Measurements from ENCODE around the gene DCAKD. TPM values are rescaled to one million over a fixed set of nuclear protein-coding genes. Genes with fewer than 3 reads are reported as not detected.

DCAKD gene
- polyA plus RNA-seq, 1 donor from 2014 or later = 68.5 TPM

GRCh38 chr17:45073414-45074070 lies 22.1 kb upstream of the DCAKD start:
- Histone ChIP-seq H3K36me3 (ENCODE audit: insufficient read depth, low read length) (no peaks in the 10 kb centered on the region), H3K4me2 (ENCODE audit: low read length) (no peak overlapping the region), H3K4me3 (ENCODE audit: low read length) (no peak overlapping the region), H3F3A (ENCODE audit: insufficient read depth, low read length, poor library complexity, severe bottlenecking) (no peaks in the 10 kb centered on the region), H3K27ac (ENCODE audit: low read length) (no peak overlapping the region), H3K79me2 (replicated peaks; ENCODE audit: insufficient read depth, low read length) (peaks cover 8% of the 10 kb centered on the region), H4K20me1 (ENCODE audit: insufficient read depth) (no peaks in the 10 kb centered on the region), H3K9ac (ENCODE audit: low read length) (no peak overlapping the region), H3K9me2 (ENCODE audit: insufficient read depth, low read length) (no peaks in the 10 kb centered on the region), H2AFZ (ENCODE audit: low read depth, low read length) (no peak overlapping the region), H3K27me3 (ENCODE audit: insufficient read depth, low read depth, low read length) (no peaks in the 10 kb centered on the region), H3K9me3 (ENCODE audit: low read length) (no peaks in the 10 kb centered on the region)
- no peak for TF ChIP-seq EZH2 (IDR thresholded peaks at IDR 0.05; ENCODE audit: borderline replicate concordance, insufficient read depth, low read length, poor library complexity, severe bottlenecking)
- no peak for TF ChIP-seq MXI1 (conservative IDR thresholded peaks at IDR 0.05; ENCODE audit: poor library complexity, severe bottlenecking)
- no peak for TF ChIP-seq TAF1 (IDR thresholded peaks at IDR 0.05; ENCODE audit: low read depth)
- TF ChIP-seq EP300 (conservative IDR thresholded peaks at IDR 0.05; ENCODE audit: poor library complexity, severe bottlenecking) = no peak
- TF ChIP-seq CTCF (IDR thresholded peaks at IDR 0.05; ENCODE audit: poor library complexity, severe bottlenecking) = no peak
- TF ChIP-seq REST (IDR thresholded peaks at IDR 0.05; ENCODE audit: borderline replicate concordance) = no peak
- no peak for TF ChIP-seq POLR2AphosphoS5 (IDR thresholded peaks at IDR 0.05)
- no peak for TF ChIP-seq SMC3 (conservative IDR thresholded peaks at IDR 0.05; ENCODE audit: poor library complexity)
- no peak for TF ChIP-seq RAD21 (conservative IDR thresholded peaks at IDR 0.05)

- no peak overlapping the region for H3K9ac ChIP-seq (ENCODE audit: low read length)
- no peak overlapping the region for H3K27ac ChIP-seq (ENCODE audit: low read length)
- no peak overlapping the region for H3K4me3 ChIP-seq (ENCODE audit: low read length)
- no peaks in the 10 kb centered on the region for H3K36me3 ChIP-seq (ENCODE audit: insufficient read depth, low read length)
- no peaks in the 10 kb centered on the region for H3K27me3 ChIP-seq (ENCODE audit: insufficient read depth, low read depth, low read length)
- H3K9me2 ChIP-seq (ENCODE audit: insufficient read depth, low read length) = no peaks in the 10 kb centered on the region
- H3K79me2 ChIP-seq (replicated peaks; ENCODE audit: insufficient read depth, low read length) = peaks cover 8% of the 10 kb centered on the region
- no peak overlapping the region for H3K4me2 ChIP-seq (ENCODE audit: low read length)
- H2AFZ ChIP-seq (ENCODE audit: low read depth, low read length) = no peak overlapping the region
- H4K20me1 ChIP-seq (ENCODE audit: insufficient read depth) = no peaks in the 10 kb centered on the region
- TF ChIP-seq MXI1 (conservative IDR thresholded peaks at IDR 0.05; ENCODE audit: poor library complexity, severe bottlenecking) (no peak), SMC3 (conservative IDR thresholded peaks at IDR 0.05; ENCODE audit: poor library complexity) (no peak), POLR2AphosphoS5 (IDR thresholded peaks at IDR 0.05) (no peak), RAD21 (conservative IDR thresholded peaks at IDR 0.05) (no peak), REST (IDR thresholded peaks at IDR 0.05; ENCODE audit: borderline replicate concordance) (no peak), EZH2 (IDR thresholded peaks at IDR 0.05; ENCODE audit: borderline replicate concordance, insufficient read depth, low read length, poor library complexity, severe bottlenecking) (no peak), CTCF (IDR thresholded peaks at IDR 0.05; ENCODE audit: poor library complexity, severe bottlenecking) (no peak), TAF1 (IDR thresholded peaks at IDR 0.05; ENCODE audit: low read depth) (no peak), EP300 (conservative IDR thresholded peaks at IDR 0.05; ENCODE audit: poor library complexity, severe bottlenecking) (no peak)
- no peaks in the 10 kb centered on the region for H3K9me3 ChIP-seq (ENCODE audit: low read length)
- H3F3A ChIP-seq (ENCODE audit: insufficient read depth, low read length, poor library complexity, severe bottlenecking) = no peaks in the 10 kb centered on the region
Measured at GRCh38 chr17:45070809-45071208, 19.4 kb upstream of the DCAKD start.
